ENCODE measurements around the gene C2orf80.
A peak's percentile ranks its signal among the peaks of the same experiment; 100 is the strongest.
"Not testable (repeated sequence)": the region's sequence is repeated elsewhere in the genome, so short reads cannot be mapped to it uniquely, and the experiment has no call there.

The C2orf80 gene

DNA sequence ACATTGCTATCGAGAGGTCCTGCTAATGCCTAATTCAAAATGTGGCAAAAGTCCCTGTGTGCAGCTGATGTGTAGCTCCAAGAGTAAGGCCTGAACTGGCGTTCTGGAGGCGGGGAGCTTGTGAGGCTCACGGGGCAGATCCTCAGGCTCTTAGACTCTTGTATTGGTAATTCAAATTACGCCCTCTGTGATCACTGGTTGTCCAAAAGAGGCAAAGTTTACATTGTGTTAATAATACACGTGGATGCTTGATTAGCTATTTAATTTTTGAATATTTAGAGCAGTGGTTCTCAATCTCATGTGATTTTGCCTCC is 14.0 kb downstream of the C2orf80 start:
- DNase-seq, result no peak

GRCh38 chr2:208175069-208175839 is 14.6 kb downstream of the C2orf80 start:
- peak in 3 of 4 experiments; percentile 2 to 27 (median 5) for DNase-seq

- DNase-seq, result no peak
Measured at GRCh38 chr2:208174144-208174543, 15.7 kb downstream of the C2orf80 start.

- no peak for DNase-seq
Measured at GRCh38 chr2:208172125-208172524, 17.7 kb downstream of the C2orf80 start.

DNA sequence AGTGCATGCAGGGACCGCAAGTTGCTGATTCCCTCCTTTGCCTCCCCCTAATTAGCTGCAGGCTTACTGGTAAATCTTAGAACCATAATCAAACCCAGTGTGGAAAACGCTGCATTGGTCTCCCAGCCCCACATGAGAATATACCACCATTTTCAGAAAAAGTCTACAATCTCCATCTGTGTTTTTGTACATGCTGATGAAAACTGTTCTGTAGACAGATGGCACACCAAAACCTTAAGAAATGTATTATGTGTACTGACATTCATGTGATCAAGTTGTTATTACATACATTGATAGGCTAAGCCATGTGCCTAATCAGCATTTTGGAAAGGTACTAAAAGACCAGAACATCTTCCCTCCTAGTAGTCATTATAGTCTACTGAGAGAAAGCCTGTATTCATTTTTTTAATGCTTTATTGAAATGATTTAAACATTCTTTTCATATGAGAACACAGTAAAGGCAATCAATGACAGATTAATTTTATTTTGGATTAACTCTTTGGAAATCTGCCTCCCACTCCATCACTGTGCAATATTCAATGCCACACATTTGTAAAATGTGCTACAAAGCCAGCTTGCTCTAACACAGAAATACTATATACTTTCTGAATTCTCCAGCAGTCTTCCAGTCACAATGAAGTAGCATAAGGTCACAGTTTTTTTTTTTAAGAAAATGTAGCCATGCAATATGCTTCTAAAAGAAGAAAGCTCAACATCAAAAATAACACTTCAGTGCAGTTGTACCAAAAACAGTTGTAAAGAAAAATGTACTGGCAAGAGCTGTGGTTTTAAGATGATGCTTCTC is 24.7 kb downstream of the C2orf80 start:
- no peak for DNase-seq

DNA sequence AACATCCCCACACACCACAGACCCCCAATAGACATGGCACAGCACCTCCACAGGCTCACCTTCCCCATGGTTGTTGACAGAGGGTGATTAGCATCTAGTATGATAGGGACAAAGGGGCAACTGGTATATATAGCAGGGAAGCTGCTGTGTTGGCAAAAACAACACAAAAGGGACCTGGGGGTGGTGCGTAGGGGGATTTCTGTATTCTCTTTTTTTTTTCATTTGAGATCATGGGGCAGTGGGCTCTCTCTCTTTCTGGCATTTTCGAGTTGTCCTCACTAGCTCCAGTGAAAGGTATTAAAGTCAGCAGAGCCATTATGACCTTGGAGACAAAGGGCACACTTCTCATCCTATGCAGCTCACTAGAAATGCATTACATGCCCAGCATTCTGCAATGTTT is 26.3 kb downstream of the C2orf80 start, which contains the start of gene CRYGA:
Gene CRYGA, minus strand, starts transcription at position 101 of the 400 bp plus-strand sequence. Its CDS starts 33 bp downstream, at position 68.
- no peak for DNase-seq

- no peak for DNase-seq
Measured at GRCh38 chr2:208156439-208156838, 33.4 kb downstream of the C2orf80 start.

DNA sequence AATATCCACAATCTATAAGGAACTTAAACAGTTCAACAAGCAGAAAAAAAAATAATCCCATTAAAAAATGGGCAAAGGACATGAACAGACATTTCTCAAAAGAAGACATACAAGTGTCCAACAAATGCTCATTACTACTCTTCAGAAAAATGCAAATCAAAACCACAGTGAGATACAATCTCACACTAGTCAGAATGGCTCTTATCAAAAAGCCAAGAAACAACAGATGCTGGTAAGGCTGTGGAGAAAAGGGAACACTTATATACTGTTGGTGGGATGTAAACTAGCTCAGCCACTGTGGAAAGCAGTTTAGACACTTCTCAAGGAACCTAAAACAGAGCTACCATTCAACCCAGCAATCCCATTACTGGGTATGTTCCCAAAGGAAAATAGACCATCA is 36.7 kb downstream of the C2orf80 start:
- DNase-seq, result no peak

DNA sequence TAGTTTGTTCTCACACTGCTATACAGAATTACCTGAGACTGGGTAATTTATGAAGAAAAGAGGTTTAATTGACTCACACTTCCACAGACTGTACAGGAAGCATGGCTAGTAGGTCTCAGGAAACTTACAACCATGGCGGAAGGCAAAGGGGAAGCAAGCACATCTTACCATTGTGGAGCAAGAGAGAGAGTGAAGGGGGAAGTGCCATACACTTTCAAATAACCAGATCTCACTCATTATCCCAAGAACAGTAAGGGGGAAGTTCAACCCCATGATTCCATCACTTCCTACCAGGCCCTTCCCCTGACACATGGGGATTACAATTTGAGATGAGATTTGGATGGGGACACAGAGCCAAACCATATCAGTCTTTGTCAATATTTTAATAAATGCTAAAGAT is 38.9 kb downstream of the C2orf80 start:
- no peak for DNase-seq

DNA sequence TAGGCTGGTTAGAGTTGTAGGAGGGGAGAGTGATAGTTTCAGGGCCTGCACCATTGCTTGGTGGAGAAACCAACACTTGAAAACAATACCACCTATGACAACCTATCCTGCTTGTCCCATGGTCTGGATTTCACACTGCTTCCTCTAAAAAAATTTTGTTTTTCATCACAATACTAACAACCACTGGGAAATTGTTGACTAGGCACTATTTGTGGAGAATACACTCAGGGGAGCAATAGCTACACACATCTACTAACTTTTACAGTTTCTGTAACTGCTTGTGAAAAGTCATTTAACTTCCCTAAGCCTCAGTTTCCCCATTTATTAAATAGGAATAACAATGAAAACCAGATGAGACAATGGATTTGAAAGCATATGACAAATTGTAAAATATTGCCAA is 39.7 kb downstream of the C2orf80 start:
- no peak for DNase-seq

- no peak for DNase-seq
Measured at GRCh38 chr2:208148803-208149202, 41.0 kb downstream of the C2orf80 start.

DNA sequence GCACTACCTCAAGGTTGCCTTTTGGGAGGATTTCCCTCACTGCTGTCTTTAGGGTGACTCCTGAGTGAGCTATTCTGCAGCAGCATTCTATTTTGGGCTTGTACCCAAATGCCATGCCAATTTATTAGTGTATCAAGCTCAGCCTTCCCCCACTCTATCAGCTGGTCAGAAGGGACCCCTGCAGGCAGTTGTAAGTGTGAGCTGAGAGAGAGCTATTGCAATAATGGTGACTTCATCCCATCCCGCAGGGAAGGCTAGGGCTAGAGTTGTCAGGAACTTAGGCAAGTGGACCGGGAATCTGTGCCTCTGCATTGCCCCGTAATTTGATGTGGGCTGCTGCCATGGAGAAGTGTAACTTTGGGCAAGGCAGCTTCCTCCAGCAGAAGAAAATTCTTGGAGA is 42.1 kb downstream of the C2orf80 start:
- DNase-seq, result no peak

- no peak for DNase-seq
Measured at GRCh38 chr2:208147008-208147407, 42.8 kb downstream of the C2orf80 start.

DNA sequence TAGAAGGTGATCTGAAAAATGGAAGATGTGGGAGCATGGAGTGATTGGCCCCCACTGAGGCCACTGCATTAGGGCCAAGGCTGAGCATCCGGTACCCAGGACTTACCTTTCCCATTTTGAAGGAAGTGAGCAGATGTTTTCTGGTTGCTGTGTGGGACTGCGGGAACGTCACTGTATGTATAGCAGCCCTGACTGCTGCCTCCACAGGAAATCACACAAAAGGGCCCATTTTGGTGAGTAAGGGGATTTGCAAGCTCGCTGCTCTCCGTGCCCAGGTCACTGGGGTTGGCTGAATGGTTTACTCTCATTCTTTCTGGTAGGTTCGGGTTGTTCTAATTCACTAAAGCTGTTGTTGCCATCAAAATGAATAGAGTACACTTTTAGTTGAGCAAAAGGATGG is 43.8 kb downstream of the C2orf80 start, which contains the start of gene CRYGB:
Gene CRYGB, minus strand, starts transcription at position 153 of the 400 bp plus-strand sequence. Its CDS starts 38 bp downstream, at position 115.
- DNase-seq, result no peak

- DNase-seq, result no peak
Measured at GRCh38 chr2:208142925-208143799, 46.7 kb downstream of the C2orf80 start.

DNA sequence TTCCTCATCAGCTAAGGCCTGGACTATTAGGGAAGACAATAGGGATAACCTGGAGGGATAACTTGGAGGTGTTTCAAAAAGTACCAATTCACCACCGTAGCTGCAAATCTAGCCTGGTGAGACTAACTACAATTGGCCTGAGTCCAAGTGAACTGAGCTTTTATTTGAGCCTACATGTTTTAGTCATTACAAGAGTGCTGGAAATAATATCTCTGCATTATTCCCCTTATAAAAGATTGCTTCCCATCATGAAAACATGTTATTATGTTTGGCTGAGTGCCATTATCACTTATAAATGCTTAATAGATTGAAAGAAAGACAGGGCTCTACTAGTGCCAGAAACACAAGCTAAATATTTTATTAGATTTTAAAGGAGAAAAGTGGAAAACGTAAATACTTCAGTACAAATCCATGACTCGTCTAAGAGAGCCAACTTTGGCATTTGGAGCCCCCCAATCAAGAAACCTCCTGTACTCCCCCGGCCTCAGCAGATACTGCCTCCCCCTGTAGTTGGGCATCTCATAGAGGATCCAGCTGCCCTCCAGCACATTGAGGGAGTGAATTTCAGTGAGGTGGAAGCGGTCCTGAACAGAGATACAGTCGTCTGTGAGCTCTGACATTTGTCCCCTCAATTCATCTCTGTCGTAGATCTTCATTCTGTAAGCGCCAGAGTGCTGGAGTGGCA is 47.4 kb downstream of the C2orf80 start:
- DNase-seq, result no peak

DNA sequence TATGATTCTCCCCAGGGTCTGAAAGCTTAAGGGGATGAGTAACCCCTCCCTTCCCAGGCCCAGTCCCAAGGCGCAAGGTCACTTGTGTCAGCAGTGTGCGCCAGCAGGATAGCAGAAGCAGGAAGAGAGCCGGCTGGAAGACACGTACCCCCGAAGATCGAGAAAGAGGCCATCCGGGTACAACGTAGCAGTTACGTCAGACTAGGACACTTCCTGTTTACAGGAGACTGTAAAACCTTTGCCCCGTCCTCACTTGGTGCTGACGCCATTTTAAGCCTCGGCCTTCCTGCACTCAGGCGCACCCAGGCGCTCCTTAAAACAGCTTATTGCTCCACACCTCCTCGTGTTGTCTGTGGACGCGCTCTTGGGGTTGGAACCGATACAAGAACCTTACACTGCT is 50.4 kb downstream of the C2orf80 start:
- no peak for DNase-seq

GRCh38 chr2:208138334-208138733 is 51.5 kb downstream of the C2orf80 start:
- not testable (repeated sequence) for DNase-seq

GRCh38 chr2:208136716-208137094 is 53.1 kb downstream of the C2orf80 start:
- DNase-seq, result no peak

DNA sequence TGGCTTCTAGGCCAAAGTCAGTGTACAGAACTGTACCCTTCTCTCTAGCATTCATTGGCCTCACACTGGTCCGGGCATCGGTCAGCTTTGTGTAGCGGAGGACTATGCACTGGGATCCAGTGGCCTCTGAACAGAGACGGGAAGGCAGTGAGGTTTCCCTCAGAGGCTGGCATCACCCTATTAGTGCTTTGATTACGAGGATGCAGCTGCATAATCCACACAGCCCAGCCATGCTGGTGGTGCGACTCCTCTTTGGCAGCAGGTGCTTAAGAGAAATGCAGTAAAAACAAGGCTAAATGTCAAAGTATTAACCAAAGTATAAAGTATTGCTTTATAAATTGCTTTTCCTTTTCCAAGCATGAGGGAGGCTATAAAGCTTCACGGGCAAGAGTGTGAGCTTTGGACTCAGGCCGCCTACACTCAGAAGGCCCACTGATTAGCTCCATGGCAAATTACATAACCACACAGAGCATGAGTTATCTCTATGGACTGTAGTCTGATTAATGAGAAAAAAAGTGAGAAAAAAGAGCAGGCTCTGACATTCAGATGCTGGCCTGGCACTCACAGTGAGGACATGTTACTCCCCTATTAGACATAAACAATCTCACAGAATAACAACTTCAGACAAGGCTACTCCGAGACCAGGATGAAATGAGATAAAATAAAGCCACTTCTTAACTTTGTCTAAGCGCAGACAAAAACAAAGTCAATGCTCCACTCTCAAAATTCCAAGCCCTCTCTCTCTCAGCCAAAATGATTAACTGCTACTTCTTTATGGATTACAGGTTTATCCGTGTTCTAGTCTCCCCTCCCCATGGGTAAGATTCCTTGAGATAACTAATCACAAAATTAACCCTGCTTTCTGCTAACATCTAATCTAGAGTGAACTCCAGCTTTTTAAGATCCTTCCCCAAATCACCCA is 53.8 kb downstream of the C2orf80 start:
- no peak for DNase-seq

- DNase-seq, result no peak
Measured at GRCh38 chr2:208134928-208135586, 54.8 kb downstream of the C2orf80 start.

Data from activated naive CD4-positive, alpha-beta T cell (primary cell).